Vagina (tissue), 2 donors: ENCODE results near the gene MAL. TPM values are rescaled to one million over a fixed set of nuclear protein-coding genes. Genes with fewer than 3 reads are reported as not detected.

Experiments
- DNase-seq, 2 donors: peaks; one replicate each; pipeline ENCODE4 v3.0.0-alpha.2; 2017; ENCODE audit errors: extremely low spot score in 2 of 2
- H3K27ac ChIP-seq: fragments of 200-600 bp; sonication (generic); one replicate; pipeline ENCODE4 v1.5.1; 2019
- H3K27me3 ChIP-seq: fragments of 200-600 bp; sonication (generic); one replicate; pipeline ENCODE4 v1.5.1; 2019
- H3K36me3 ChIP-seq, 2 donors: fragments of 200-600 bp; sonication (generic); one replicate each; pipeline ENCODE4 v1.5.1; 2017 to 2019
- H3K4me1 ChIP-seq: fragments of 200-600 bp; sonication (generic); one replicate; pipeline ENCODE4 v1.5.1; 2019
- H3K4me3 ChIP-seq, 2 donors: fragments of 200-600 bp; sonication (generic); 1 replicate in 1 of 2; 2 replicates in 1 of 2; pipeline ENCODE4 v1.5.1; 2016 to 2019
- H3K9me3 ChIP-seq: fragments of 200-600 bp; sonication (generic); one replicate; pipeline ENCODE4 v1.5.1; 2019
- POLR2A ChIP-seq, 2 donors: fragments of 450-650 bp; IDR thresholded peaks; one replicate each; pipeline ENCODE4 v1.6.1; 2017; ENCODE audit warnings: antibody characterized with exemption in 2 of 2, mild to moderate bottlenecking in 2 of 2, moderate library complexity in 2 of 2
- POLR2AphosphoS5 ChIP-seq, 2 donors: sonication (generic); formaldehyde crosslinking; IDR thresholded peaks; one replicate each; pipeline ENCODE4 v1.9.0; 2017; ENCODE audit warnings: antibody characterized with exemption in 2 of 2, mild to moderate bottlenecking in 2 of 2, low read depth in 1 of 2; ENCODE audit not compliant: insufficient read depth in 1 of 2
- intact Hi-C: fragments of 100-400 bp; cut with DNase I; formaldehyde crosslinking; loops from one replicate; pipeline ENCODE4 v1.15.1; 2023
- total RNA-seq: library from RNA; depleted of rRNA; stranded (reverse); fragments of >200 nt; gene quantifications from one replicate; pipeline ENCODE4 v1.2.3, GENCODE V29; 2016
- TF ChIP-seq, protein P1 (sequence below), 3 experiments: fragments of 450-650 bp in 2 of 3; fragments of 200-600 bp in 1 of 3; sonication (generic) in 1 of 3; IDR thresholded peaks; one replicate each; pipeline ENCODE4 v1.5.1; 2017 to 2019; ENCODE audit warnings: antibody characterized with exemption in 3 of 3, mild to moderate bottlenecking in 2 of 3, moderate library complexity in 2 of 3

The MAL gene
- total RNA-seq, 1 donor from 2014 or later, result 71.0 TPM

GRCh38 chr2:94980406-94980805 is 45.1 kb upstream of the MAL start:
- no peak for DNase-seq
- intact Hi-C loops, result no loop called here

GRCh38 chr2:94982156-94982555 is 43.4 kb upstream of the MAL start:
- Histone ChIP-seq H3K36me3 (no peaks in the 10 kb centered on the region), H3K4me1 (no peaks in the 10 kb centered on the region), H3K4me3 (no peak overlapping the region), H3K9me3 (no peaks in the 10 kb centered on the region), H3K27me3 (no peaks in the 10 kb centered on the region), H3K27ac (no peak overlapping the region)
- intact Hi-C loops, result no loop called here
- DNase-seq, result peak in 1 of 2 donors; percentile 67
- TF ChIP-seq, protein P1, sequence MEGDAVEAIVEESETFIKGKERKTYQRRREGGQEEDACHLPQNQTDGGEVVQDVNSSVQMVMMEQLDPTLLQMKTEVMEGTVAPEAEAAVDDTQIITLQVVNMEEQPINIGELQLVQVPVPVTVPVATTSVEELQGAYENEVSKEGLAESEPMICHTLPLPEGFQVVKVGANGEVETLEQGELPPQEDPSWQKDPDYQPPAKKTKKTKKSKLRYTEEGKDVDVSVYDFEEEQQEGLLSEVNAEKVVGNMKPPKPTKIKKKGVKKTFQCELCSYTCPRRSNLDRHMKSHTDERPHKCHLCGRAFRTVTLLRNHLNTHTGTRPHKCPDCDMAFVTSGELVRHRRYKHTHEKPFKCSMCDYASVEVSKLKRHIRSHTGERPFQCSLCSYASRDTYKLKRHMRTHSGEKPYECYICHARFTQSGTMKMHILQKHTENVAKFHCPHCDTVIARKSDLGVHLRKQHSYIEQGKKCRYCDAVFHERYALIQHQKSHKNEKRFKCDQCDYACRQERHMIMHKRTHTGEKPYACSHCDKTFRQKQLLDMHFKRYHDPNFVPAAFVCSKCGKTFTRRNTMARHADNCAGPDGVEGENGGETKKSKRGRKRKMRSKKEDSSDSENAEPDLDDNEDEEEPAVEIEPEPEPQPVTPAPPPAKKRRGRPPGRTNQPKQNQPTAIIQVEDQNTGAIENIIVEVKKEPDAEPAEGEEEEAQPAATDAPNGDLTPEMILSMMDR (IDR thresholded peaks at IDR 0.05), result no peak
- no peak for TF ChIP-seq POLR2A (IDR thresholded peaks at IDR 0.05)
- TF ChIP-seq POLR2AphosphoS5 (IDR thresholded peaks at IDR 0.05; ENCODE audit: insufficient read depth in 1 of 2, low read depth in 1 of 2), result no peak

More at GRCh38 chr2:94980406-94980805, 45.1 kb upstream of the MAL start:
- Histone ChIP-seq H3K4me3 (no peak overlapping the region), H3K4me1 (no peaks in the 10 kb centered on the region), H3K36me3 (no peaks in the 10 kb centered on the region), H3K27ac (no peak overlapping the region), H3K27me3 (no peaks in the 10 kb centered on the region), H3K9me3 (no peaks in the 10 kb centered on the region)
- TF ChIP-seq POLR2AphosphoS5 (IDR thresholded peaks at IDR 0.05; ENCODE audit: insufficient read depth in 1 of 2, low read depth in 1 of 2), result no peak
- TF ChIP-seq, protein P1 (IDR thresholded peaks at IDR 0.05), result no peak
- TF ChIP-seq POLR2A (IDR thresholded peaks at IDR 0.05), result no peak

DNA sequence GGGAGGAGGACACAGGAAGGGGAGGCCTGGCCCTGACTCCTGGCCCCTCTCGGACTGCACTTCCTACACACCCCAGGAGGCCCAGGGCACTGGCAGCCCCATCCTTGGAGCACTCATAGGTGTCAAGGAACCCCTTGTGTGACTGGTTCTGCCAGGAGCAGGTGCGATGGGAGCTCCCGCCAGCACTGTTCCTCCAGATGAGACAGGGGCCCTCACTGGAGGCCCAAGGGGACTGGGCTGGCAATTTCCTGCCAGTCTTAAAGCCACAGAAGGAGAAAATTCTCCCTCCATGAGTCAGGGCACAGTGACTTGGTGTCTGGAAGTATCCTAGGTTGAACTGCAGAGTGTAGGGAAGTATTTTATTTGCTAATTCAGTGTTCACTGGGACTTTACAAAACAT is 42.8 kb upstream of the MAL start:
- peak in 1 of 2 donors; percentile 74 for DNase-seq
- H3K4me3 ChIP-seq, result no peak overlapping the region
- H3K9me3 ChIP-seq, result no peaks in the 10 kb centered on the region
- intact Hi-C loops, result no loop called here
- no peak overlapping the region for H3K27ac ChIP-seq
- H3K36me3 ChIP-seq, result no peaks in the 10 kb centered on the region
- no peak for TF ChIP-seq POLR2AphosphoS5 (IDR thresholded peaks at IDR 0.05; ENCODE audit: insufficient read depth in 1 of 2, low read depth in 1 of 2)
- TF ChIP-seq POLR2A (IDR thresholded peaks at IDR 0.05), result no peak
- TF ChIP-seq, protein P1 (IDR thresholded peaks at IDR 0.05), result no peak
- no peaks in the 10 kb centered on the region for H3K4me1 ChIP-seq
- no peaks in the 10 kb centered on the region for H3K27me3 ChIP-seq

DNA sequence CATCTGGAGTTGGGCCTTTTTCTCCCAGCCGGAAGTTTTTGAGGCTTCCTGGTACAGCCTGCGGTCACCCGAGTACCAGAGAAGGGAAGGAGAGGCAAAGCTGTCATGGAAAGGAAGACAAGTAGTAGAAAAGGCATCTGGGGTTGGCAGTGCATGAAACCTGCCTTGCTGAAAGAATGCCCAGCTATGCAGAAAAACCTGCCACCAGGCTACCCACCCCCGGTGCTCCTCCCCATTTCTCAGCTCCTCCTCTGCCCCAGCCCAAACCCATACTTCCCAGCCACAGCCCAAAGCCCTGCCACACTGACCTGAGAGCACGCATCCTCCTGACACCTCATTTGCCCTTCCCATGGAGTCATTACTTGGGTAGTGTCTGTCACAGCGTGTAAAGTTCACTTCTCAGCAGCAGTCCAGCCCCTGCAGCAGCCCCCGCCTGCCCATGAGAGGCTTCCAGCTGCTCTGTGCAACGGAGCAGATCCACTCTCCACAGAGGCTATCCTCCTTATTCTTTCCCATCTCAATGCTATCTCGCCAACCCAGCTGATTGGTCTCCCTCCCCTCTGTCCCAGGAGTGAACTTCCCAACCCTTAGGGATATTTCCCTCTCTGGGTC is 40.4 kb upstream of the MAL start:
- no peak overlapping the region for H3K27ac ChIP-seq
- no peaks in the 10 kb centered on the region for H3K4me1 ChIP-seq
- no peaks in the 10 kb centered on the region for H3K36me3 ChIP-seq
- intact Hi-C loops, result no loop called here
- no peak overlapping the region for H3K4me3 ChIP-seq
- DNase-seq, result peak; percentile 85
- H3K9me3 ChIP-seq, result no peaks in the 10 kb centered on the region
- TF ChIP-seq, protein P1 (IDR thresholded peaks at IDR 0.05), result no peak
- no peak for TF ChIP-seq POLR2A (IDR thresholded peaks at IDR 0.05)
- no peaks in the 10 kb centered on the region for H3K27me3 ChIP-seq

- no peaks in the 10 kb centered on the region for H3K27me3 ChIP-seq
- H3K27ac ChIP-seq, result no peak overlapping the region
- no peak overlapping the region for H3K4me3 ChIP-seq
- no peaks in the 10 kb centered on the region for H3K9me3 ChIP-seq
- TF ChIP-seq POLR2AphosphoS5 (IDR thresholded peaks at IDR 0.05; ENCODE audit: insufficient read depth in 1 of 2, low read depth in 1 of 2) (no peak), POLR2A (IDR thresholded peaks at IDR 0.05) (no peak)
- TF ChIP-seq, protein P1 (IDR thresholded peaks at IDR 0.05), result no peak
- intact Hi-C loops, result no loop called here
- DNase-seq, result peak in 1 of 2 donors; percentile 49
- H3K4me1 ChIP-seq, result no peaks in the 10 kb centered on the region
- no peaks in the 10 kb centered on the region for H3K36me3 ChIP-seq
Measured at GRCh38 chr2:94985636-94986035, 39.9 kb upstream of the MAL start.
